ENCODE measurements around the gene TOR3A. TPM values are rescaled to one million over a fixed set of nuclear protein-coding genes. Genes with fewer than 3 reads are reported as not detected.
"Not testable (repeated sequence)": the region's sequence is repeated elsewhere in the genome, so short reads cannot be mapped to it uniquely, and the experiment has no call there.

TOR3A gene
- total and polyA plus RNA-seq, 10 of the 15 experiments (the other 5 are each of a cell fraction or from before 2014, with no cell fraction given) = 8.6 to 87.9 (median 46.3) TPM

GRCh38 chr1:179137617-179138255, 55.9 kb downstream of the TOR3A start (continued):
- no peak for TF ChIP-seq E2F4 (IDR thresholded peaks at IDR 0.05; ENCODE audit: low read depth, low read length)
- TF ChIP-seq MEF2B (IDR thresholded peaks at IDR 0.05; ENCODE audit: partially characterized antibody, poor library complexity, severe bottlenecking) = no peak
- TF ChIP-seq ZNF384 (IDR thresholded peaks at IDR 0.05; ENCODE audit: borderline replicate concordance, low read depth, low read length) = no peak
- TF ChIP-seq HDAC2 (IDR thresholded peaks at IDR 0.05) = no peak
- TF ChIP-seq TCF12 (IDR thresholded peaks at IDR 0.05; ENCODE audit: low read depth, low read length) = no peak

- H3K9ac ChIP-seq (ENCODE audit: control insufficient read depth, insufficient read depth, low read length); H3K4me1 ChIP-seq (ENCODE audit: control insufficient read depth, insufficient read depth, low read length); SMC1A ChIA-PET (ENCODE audit: uncharacterized antibody, unreplicated experiment); in situ Hi-C loops (cut with MboI); RAD21 ChIA-PET (ENCODE audit: unreplicated experiment); H3K36me3 ChIP-seq (ENCODE audit: control insufficient read depth in 2 of 2, insufficient read depth in 2 of 2, low read length in 1 of 2); H3K79me2 ChIP-seq (ENCODE audit: control insufficient read depth, insufficient read depth, low read length); ATAC-seq; H4K20me1 ChIP-seq (ENCODE audit: control insufficient read depth, insufficient read depth); H3K27ac ChIP-seq (ENCODE audit: control insufficient read depth, insufficient read depth); H3K27me3 ChIP-seq (replicated peaks in 1 of 2; ENCODE audit: control insufficient read depth in 2 of 2, insufficient read depth in 2 of 2, low read length in 1 of 2); intact Hi-C loops (cut with micrococcal nuclease; ENCODE audit: unreplicated experiment); FAIRE-seq; H2AFZ ChIP-seq (ENCODE audit: control insufficient read depth, low read depth, low read length); POLR2A ChIA-PET; DNase-seq (ENCODE audit: low read depth, low spot score); H3K4me3 ChIP-seq; BruUV-seq (replicated peaks); H3K4me2 ChIP-seq (ENCODE audit: control insufficient read depth, insufficient read depth); H3K9me3 ChIP-seq (replicated peaks; ENCODE audit: control insufficient read depth, insufficient read depth, low read length): not testable (repeated sequence)
- 95% methylated on average over 13 of the region's 21 CpGs for WGBS (ENCODE audit: insufficient coverage, insufficient replicate concordance, low lambda C conversion rate, missing lambda C conversion rate)
- CTCF ChIA-PET = interaction anchor here (0.8 kb wide), 1 partner anchor 16 kb away, joined by 3 read pairs; no protein-coding TSS in a partner anchor
Measured at GRCh38 chr1:179138755-179139154, 56.9 kb downstream of the TOR3A start.
